GM23338 (cell line): ENCODE results near the gene DENND4C. TPM values are rescaled to one million over a fixed set of nuclear protein-coding genes. Genes with fewer than 3 reads are reported as not detected.
"Not testable (repeated sequence)": the region's sequence is repeated elsewhere in the genome, so short reads cannot be mapped to it uniquely, and the experiment has no call there.

Experiments
- ATAC-seq: fragments of 200-7000 bp; cut with Tn5 transposase; 3 replicates; pipeline ENCODE4 v1.9.1; 2020
- DNase-seq: peaks from one replicate; pipeline ENCODE4 v3.0.0-alpha.2; 2015; ENCODE audit warnings: low spot score
- H2AFZ ChIP-seq: fragments of 200-600 bp; sonication (generic); 2 replicates; pipeline ENCODE4 v1.8.0; 2016; ENCODE audit warnings: antibody characterized with exemption, mild to moderate bottlenecking, moderate library complexity
- H3F3A ChIP-seq: fragments of 200-600 bp; sonication (generic); replicated peaks from 2 replicates; pipeline ENCODE4 v1.8.0; 2017; ENCODE audit warnings: antibody characterized with exemption, mixed run types, low read depth
- H3K27ac ChIP-seq: fragments of 200-600 bp; sonication (generic); 2 replicates; pipeline ENCODE4 v1.6.1; 2016; ENCODE audit warnings: low read depth
- H3K27me3 ChIP-seq: fragments of 200-600 bp; sonication (generic); 2 replicates; pipeline ENCODE4 v1.8.0; 2016; ENCODE audit warnings: mild to moderate bottlenecking, mixed run types, moderate library complexity; ENCODE audit not compliant: insufficient read depth
- H3K36me3 ChIP-seq: fragments of 200-600 bp; sonication (generic); 2 replicates; pipeline ENCODE4 v1.8.0; 2016; ENCODE audit warnings: mild to moderate bottlenecking; ENCODE audit not compliant: insufficient read depth
- H3K4me1 ChIP-seq: fragments of 200-600 bp; sonication (generic); 2 replicates; pipeline ENCODE4 v1.8.0; 2016; ENCODE audit warnings: mild to moderate bottlenecking, moderate library complexity; ENCODE audit not compliant: insufficient read depth
- H3K4me2 ChIP-seq: fragments of 200-600 bp; sonication (generic); 2 replicates; pipeline ENCODE4 v1.7.1; 2017; ENCODE audit warnings: mixed run types
- H3K4me3 ChIP-seq: fragments of 200-600 bp; sonication (generic); 2 replicates; pipeline ENCODE4 v1.6.1; 2016; ENCODE audit warnings: mixed run types
- H3K79me2 ChIP-seq: fragments of 200-600 bp; sonication (generic); replicated peaks from 2 replicates; pipeline ENCODE4 v1.8.0; 2017; ENCODE audit warnings: mild to moderate bottlenecking; ENCODE audit not compliant: insufficient read depth
- H3K9me2 ChIP-seq: fragments of 200-600 bp; sonication (generic); 2 replicates; pipeline ENCODE4 v1.8.0; 2017; ENCODE audit not compliant: insufficient read depth
- H4K20me1 ChIP-seq: fragments of 200-600 bp; sonication (generic); replicated peaks from 2 replicates; pipeline ENCODE4 v1.8.0; 2017; ENCODE audit warnings: mild to moderate bottlenecking; ENCODE audit not compliant: insufficient read depth
- H3K27ac Mint-ChIP-seq: 2 replicates; pipeline ENCODE4 v1.8.0; 2020; ENCODE audit warnings: inconsistent platforms, mild to moderate bottlenecking, moderate library complexity, mixed read lengths
- H3K27me3 Mint-ChIP-seq: 3 replicates; pipeline ENCODE4 v1.8.0; 2022; ENCODE audit warnings: low read depth, mild to moderate bottlenecking, moderate library complexity, mixed read lengths, inconsistent platforms; ENCODE audit not compliant: insufficient read depth, poor library complexity
- H3K36me3 Mint-ChIP-seq: 3 replicates; pipeline ENCODE4 v1.8.0; 2021; ENCODE audit warnings: low read depth, mild to moderate bottlenecking, inconsistent platforms, moderate library complexity, mixed read lengths
- H3K4me1 Mint-ChIP-seq: 3 replicates; pipeline ENCODE4 v1.8.0; 2020; ENCODE audit warnings: mild to moderate bottlenecking, inconsistent platforms, mixed read lengths
- H3K4me3 Mint-ChIP-seq: 3 replicates; pipeline ENCODE4 v1.8.0; 2021; ENCODE audit warnings: moderate library complexity, mild to moderate bottlenecking, inconsistent platforms, mixed read lengths
- H3K9me3 Mint-ChIP-seq: 3 replicates; pipeline ENCODE4 v1.8.0; 2020; ENCODE audit warnings: moderate library complexity, mild to moderate bottlenecking, inconsistent platforms, mixed read lengths
- REST ChIP-seq: IDR thresholded peaks from one replicate; pipeline ENCODE4 v1.6.1; 2018; ENCODE audit warnings: antibody characterized with exemption; ENCODE audit not compliant: unreplicated experiment
- polyA plus RNA-seq: library from polyadenylated mRNA; unstranded; fragments of >200 nt; fragmentation: Nextera tagmentation; extraction: Ambion mirVana; gene quantifications from 2 replicates; pipeline ENCODE4 v1.2.1, GENCODE V29; 2016
- total RNA-seq: library from RNA; depleted of rRNA; stranded (reverse); fragments of >200 nt; shearing (Covaris generic); gene quantifications from 2 replicates; pipeline ENCODE4 v1.2.3, GENCODE V29; 2014

DENND4C gene
- total and polyA plus RNA-seq, 2 experiments from 2014 or later, result 6.4 to 30.8 TPM

- ATAC-seq, H3K9me3 Mint-ChIP-seq, H3K4me3 Mint-ChIP-seq: not testable (repeated sequence)
Measured at GRCh38 chr9:19259665-19260255, 29.3 kb downstream of the DENND4C start.

GRCh38 chr9:19265602-19266001 lies 35.1 kb downstream of the DENND4C start:
- H4K20me1 ChIP-seq, result peaks cover 27% of the 10 kb centered on the region; the same call in 1 of the 2 replicates

More at GRCh38 chr9:19259665-19260255, 29.3 kb downstream of the DENND4C start:
- not testable (repeated sequence) for H3K4me2 ChIP-seq, H3K4me3 ChIP-seq, H2AFZ ChIP-seq, H3K27me3 ChIP-seq, H3K9me2 ChIP-seq, H3K4me1 Mint-ChIP-seq, H3K27ac Mint-ChIP-seq, H3K36me3 ChIP-seq, DNase-seq, H3K36me3 Mint-ChIP-seq, H3K27me3 Mint-ChIP-seq, H3K4me1 ChIP-seq, H3K27ac ChIP-seq, H3F3A ChIP-seq
- H4K20me1 ChIP-seq, result peaks cover 31% of the 10 kb centered on the region; the same call in 1 of the 2 replicates
- peaks cover 90% of the 10 kb centered on the region for H3K79me2 ChIP-seq

GRCh38 chr9:19266778-19267384 lies 36.4 kb downstream of the DENND4C start:
- not testable (repeated sequence) for H3K4me3 Mint-ChIP-seq, H3K4me1 Mint-ChIP-seq, H3K9me2 ChIP-seq, H2AFZ ChIP-seq, H3K4me2 ChIP-seq, DNase-seq, H3K4me1 ChIP-seq, H3K27me3 Mint-ChIP-seq, H3K27ac ChIP-seq, ATAC-seq, H3K4me3 ChIP-seq, H3K27me3 ChIP-seq, H3F3A ChIP-seq, H3K27ac Mint-ChIP-seq
- H3K9me3 Mint-ChIP-seq, result peaks cover 23% of the 10 kb centered on the region
- peaks cover 23% of the 10 kb centered on the region for H3K36me3 Mint-ChIP-seq
- Histone ChIP-seq H4K20me1 (peaks cover 18% of the 10 kb centered on the region; the same call in 1 of the 2 replicates), H3K36me3 (peaks cover 11% of the 10 kb centered on the region), H3K79me2 (peaks cover 99% of the 10 kb centered on the region)
- TF ChIP-seq REST, result peak; percentile 56

More at GRCh38 chr9:19265602-19266001, 35.1 kb downstream of the DENND4C start:
- H3K9me2 ChIP-seq, H3K27me3 ChIP-seq, H3K4me2 ChIP-seq, H3K4me1 ChIP-seq, H3K4me3 Mint-ChIP-seq, H3K27ac ChIP-seq, H3K4me1 Mint-ChIP-seq, H3K36me3 ChIP-seq, H3F3A ChIP-seq, ATAC-seq, DNase-seq, H3K27me3 Mint-ChIP-seq, H2AFZ ChIP-seq, H3K4me3 ChIP-seq, H3K27ac Mint-ChIP-seq: not testable (repeated sequence)
- H3K9me3 Mint-ChIP-seq, result peaks cover 15% of the 10 kb centered on the region
- H3K79me2 ChIP-seq, result peaks cover 100% of the 10 kb centered on the region
- H3K36me3 Mint-ChIP-seq, result peaks cover 15% of the 10 kb centered on the region
